ENCODE data around the gene RBMS3. TPM values are rescaled to one million over a fixed set of nuclear protein-coding genes. Genes with fewer than 3 reads are reported as not detected.

Gene RBMS3
- total and polyA plus RNA-seq, 2 of the 8 experiments (the other 6 are each of a cell fraction or from before 2014, with no cell fraction given): 3.7 to 6.9 TPM

DNA sequence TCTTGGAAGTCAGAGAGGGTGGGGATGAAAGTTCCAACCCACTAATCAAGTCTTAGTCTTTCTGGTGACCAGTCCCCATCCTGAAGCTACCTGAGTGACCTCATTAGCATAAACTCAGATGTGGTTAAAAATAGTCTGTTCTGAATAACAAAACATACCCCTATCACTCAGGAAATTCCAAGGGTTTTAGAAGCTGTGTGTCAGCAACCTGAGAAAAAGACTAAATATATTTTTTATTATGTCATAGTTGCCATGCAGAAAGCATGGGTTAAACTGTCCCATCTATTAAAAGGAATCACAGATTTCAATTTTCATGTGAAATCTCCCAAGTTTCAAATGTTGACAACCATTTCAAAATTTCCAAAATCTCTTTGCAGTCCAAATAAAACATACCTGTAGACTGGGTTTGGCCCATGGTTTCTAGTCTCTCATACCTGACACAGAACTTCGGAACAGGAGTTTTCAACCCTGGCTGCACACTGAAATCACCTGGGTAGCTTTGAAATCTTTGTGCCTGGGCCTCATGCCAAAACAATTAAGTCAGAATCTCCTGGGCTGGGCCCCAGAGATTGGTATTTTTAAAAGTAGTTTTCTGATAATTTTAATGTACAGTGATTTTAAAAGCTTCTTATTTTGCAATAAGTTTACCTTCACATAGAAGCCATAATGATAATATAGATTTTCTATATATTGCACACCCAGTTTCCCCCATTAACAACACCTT lies 476.3 kb downstream of the RBMS3 start:
- H3K4me1 ChIP-seq (replicated peaks in 1 of 4; ENCODE audit: control insufficient read depth in 3 of 4, insufficient read depth in 4 of 4, low read length in 3 of 4): peaks cover 0 to 4% (median 2%) of the 10 kb centered on the region in 4 experiments; a peak in 3 of 7 replicates
- no peak overlapping the region for H3K4me2 ChIP-seq (ENCODE audit: insufficient read depth in 1 of 2, low read depth in 2 of 2, low read length in 2 of 2)
- no peak for FAIRE-seq
- no peak overlapping the region for H3K56ac ChIP-seq (replicated peaks; ENCODE audit: insufficient read length, low read depth, low read length)
- H3K18ac ChIP-seq (ENCODE audit: extremely low read depth, low read length): no peak overlapping the region
- H3K9me3 ChIP-seq (ENCODE audit: insufficient read depth in 2 of 2, low read depth in 1 of 2, low read length in 1 of 2): no peaks in the 10 kb centered on the region
- POLR2A ChIA-PET (ENCODE audit: partially characterized antibody): no interaction called here
- CTCF ChIA-PET (ENCODE audit: partially characterized antibody): interaction anchor here (0.8 to 1.3 kb wide), 2 partner anchors 8 to 11 kb away, joined by 3 read pairs; no protein-coding TSS in a partner anchor
- no peak overlapping the region for H4K8ac ChIP-seq (ENCODE audit: extremely low read depth, insufficient read depth, low read length)
- H3K79me1 ChIP-seq (ENCODE audit: low read depth, low read length): no peaks in the 10 kb centered on the region
- no peak overlapping the region for H3K4ac ChIP-seq (replicated peaks; ENCODE audit: insufficient read length, low read depth, low read length)
- H3K23me2 ChIP-seq (ENCODE audit: low read depth, low read length): no peaks in the 10 kb centered on the region; the same call in 1 of the 2 replicates
- no peaks in the 10 kb centered on the region for H4K20me1 ChIP-seq (replicated peaks in 1 of 2; ENCODE audit: control insufficient read depth in 1 of 2, insufficient read depth in 2 of 2, low read length in 2 of 2)
- H2AFZ ChIP-seq (ENCODE audit: low read length): no peak overlapping the region
- H3K36me3 ChIP-seq (ENCODE audit: control insufficient read depth in 2 of 4, insufficient read depth in 4 of 4, low read length in 3 of 4): no peaks in the 10 kb centered on the region
- no peak overlapping the region for H2BK12ac ChIP-seq (ENCODE audit: low read depth, low read length)
- 79% methylated on average over 1 of the region's 1 CpG; no CpG with 5 or more reads in 1 of the 2 experiments for WGBS, 2 experiments (ENCODE audit: extremely low coverage in 1 of 2, insufficient coverage in 1 of 2, insufficient read length in 1 of 2, insufficient replicate concordance in 2 of 2, low coverage in 1 of 2, low lambda C conversion rate in 2 of 2, missing lambda C conversion rate in 1 of 2)
- H2BK15ac ChIP-seq (ENCODE audit: low read length): no peak overlapping the region
- H4K5ac ChIP-seq (ENCODE audit: insufficient read length, low read depth, low read length): no peak overlapping the region
- no peak overlapping the region for H3K23ac ChIP-seq (ENCODE audit: insufficient read length)
- no peak overlapping the region for H4K91ac ChIP-seq (replicated peaks; ENCODE audit: insufficient read length, low read length)
- H2BK20ac ChIP-seq (ENCODE audit: low read length): no peak overlapping the region
- H3K79me2 ChIP-seq (ENCODE audit: control insufficient read depth in 1 of 2, insufficient read depth in 2 of 2, low read length in 2 of 2): no peaks in the 10 kb centered on the region
- peak overlapping the region; percentile 40 for H2BK120ac ChIP-seq (replicated peaks; ENCODE audit: low read depth, low read length)
- H2BK5ac ChIP-seq (ENCODE audit: low read depth, low read length): no peak overlapping the region
- no peak overlapping the region for H3K9ac ChIP-seq (replicated peaks in 1 of 4; ENCODE audit: extremely low read depth in 1 of 4, low read depth in 3 of 4, low read length in 3 of 4)
- peak overlapping the region in 1 of 4 experiments; percentile 13; a peak in 1 of 8 replicates for H3K4me3 ChIP-seq (ENCODE audit: extremely low read depth in 1 of 4, insufficient read depth in 2 of 4, low read depth in 3 of 4, low read length in 4 of 4)
- TF ChIP-seq TBP (IDR thresholded peaks at IDR 0.05; ENCODE audit: low read depth, low read length): no peak
- no peak for TF ChIP-seq TEAD4 (IDR thresholded peaks at IDR 0.05; ENCODE audit: low read depth, low read length)
- TF ChIP-seq, protein P1, sequence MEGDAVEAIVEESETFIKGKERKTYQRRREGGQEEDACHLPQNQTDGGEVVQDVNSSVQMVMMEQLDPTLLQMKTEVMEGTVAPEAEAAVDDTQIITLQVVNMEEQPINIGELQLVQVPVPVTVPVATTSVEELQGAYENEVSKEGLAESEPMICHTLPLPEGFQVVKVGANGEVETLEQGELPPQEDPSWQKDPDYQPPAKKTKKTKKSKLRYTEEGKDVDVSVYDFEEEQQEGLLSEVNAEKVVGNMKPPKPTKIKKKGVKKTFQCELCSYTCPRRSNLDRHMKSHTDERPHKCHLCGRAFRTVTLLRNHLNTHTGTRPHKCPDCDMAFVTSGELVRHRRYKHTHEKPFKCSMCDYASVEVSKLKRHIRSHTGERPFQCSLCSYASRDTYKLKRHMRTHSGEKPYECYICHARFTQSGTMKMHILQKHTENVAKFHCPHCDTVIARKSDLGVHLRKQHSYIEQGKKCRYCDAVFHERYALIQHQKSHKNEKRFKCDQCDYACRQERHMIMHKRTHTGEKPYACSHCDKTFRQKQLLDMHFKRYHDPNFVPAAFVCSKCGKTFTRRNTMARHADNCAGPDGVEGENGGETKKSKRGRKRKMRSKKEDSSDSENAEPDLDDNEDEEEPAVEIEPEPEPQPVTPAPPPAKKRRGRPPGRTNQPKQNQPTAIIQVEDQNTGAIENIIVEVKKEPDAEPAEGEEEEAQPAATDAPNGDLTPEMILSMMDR (IDR thresholded peaks at IDR 0.05; ENCODE audit: control extremely low read depth in 1 of 3, insufficient read depth in 1 of 3, low read depth in 1 of 3, low read length in 3 of 3): no peak
- no peak for TF ChIP-seq SUZ12 (IDR thresholded peaks at IDR 0.05; ENCODE audit: low read length)
- TF ChIP-seq ASH2L (IDR thresholded peaks at IDR 0.05; ENCODE audit: low read length): no peak
- no peak for TF ChIP-seq POLR2AphosphoS5 (IDR thresholded peaks at IDR 0.05; ENCODE audit: low read depth, low read length)
- peaks cover 0 to 1% (median 0%) of the 10 kb centered on the region in 4 experiments; a peak in 1 of 7 replicates for H3K27me3 ChIP-seq (replicated peaks in 1 of 4; ENCODE audit: control insufficient read depth in 3 of 4, extremely low read depth in 1 of 4, insufficient read depth in 3 of 4, low read length in 3 of 4)
- no peak overlapping the region for H3K14ac ChIP-seq (ENCODE audit: insufficient read length)
- H3K27ac ChIP-seq (ENCODE audit: low read depth, low read length): no peak overlapping the region
- no peak overlapping the region for H2AK5ac ChIP-seq (ENCODE audit: low read depth, low read length)
- no peak for DNase-seq (ENCODE audit: low read depth in 1 of 2, low spot score in 2 of 2)
